Esophagus squamous epithelium (tissue), 5 donors: ENCODE results near the gene GALNT2. TPM values are rescaled to one million over a fixed set of nuclear protein-coding genes. Genes with fewer than 3 reads are reported as not detected.

ENCODE experiments used
- DNase-seq: peaks from one replicate; lab custom pipeline; 2025; lab: John Stamatoyannopoulos, UW
- H3K27ac ChIP-seq, 4 donors: fragments of 200-600 bp; sonication (generic); one replicate each; pipeline ENCODE4 v1.5.1; 2016 to 2019; ENCODE audit warnings: mild to moderate bottlenecking in 1 of 4
- H3K27me3 ChIP-seq, 4 donors: fragments of 200-600 bp; sonication (generic); 1 replicate in 3 of 4; 2 replicates in 1 of 4; pipeline versions ENCODE4 v1.5.1 to v1.6.0; 2017 to 2021; ENCODE audit warnings: antibody characterized with exemption in 1 of 4
- H3K36me3 ChIP-seq, 3 donors: fragments of 200-600 bp; sonication (generic); one replicate each; pipeline ENCODE4 v1.5.1; 2016 to 2019
- H3K4me1 ChIP-seq, 3 donors: fragments of 200-600 bp; sonication (generic); one replicate each; pipeline ENCODE4 v1.5.1; 2017 to 2019
- H3K4me3 ChIP-seq, 4 donors: fragments of 200-600 bp; sonication (generic); 1 replicate in 3 of 4; 2 replicates in 1 of 4; pipeline ENCODE4 v1.5.1; 2016 to 2019; ENCODE audit warnings: mild to moderate bottlenecking in 2 of 4, moderate library complexity in 1 of 4
- H3K9me3 ChIP-seq, 3 donors: fragments of 200-600 bp; sonication (generic); one replicate each; pipeline ENCODE4 v1.5.1; 2016 to 2019
- POLR2A ChIP-seq, 4 donors: fragments of 450-650 bp; IDR thresholded peaks; one replicate each; pipeline ENCODE4 v1.6.1; 2017; ENCODE audit warnings: antibody characterized with exemption in 4 of 4, mild to moderate bottlenecking in 4 of 4, moderate library complexity in 3 of 4
- WGBS, 2 donors: methylation state at CpG; one replicate each; pipeline ENCODE4 v1.1.5; 2018; 5-methylcytosine and 5-hydroxymethylcytosine counted together
- intact Hi-C: fragments of 100-400 bp; cut with DNase I; formaldehyde crosslinking; loops from one replicate; pipeline ENCODE4 v1.15.0; 2022
- total RNA-seq, 4 donors: library from RNA; depleted of rRNA; stranded (reverse); fragments of >200 nt; gene quantifications; one replicate each; pipeline ENCODE4 v1.1.0, GENCODE V29; 2016
- TF ChIP-seq, protein P1 (sequence below), 6 experiments: fragments of 450-650 bp in 4 of 6; fragments of 200-600 bp in 2 of 6; sonication (generic) in 2 of 6; IDR thresholded peaks; one replicate each; pipeline ENCODE4 v1.5.1; 2016 to 2019; ENCODE audit warnings: antibody characterized with exemption in 6 of 6, mild to moderate bottlenecking in 4 of 6, moderate library complexity in 4 of 6
- donor health status: DM: yes; HTN: yes; CAD: no.

The GALNT2 gene
- total RNA-seq, 4 donors from 2014 or later: 25.8 to 36.2 (median 31.0) TPM

- no peak for TF ChIP-seq POLR2A (IDR thresholded peaks at IDR 0.05)
- TF ChIP-seq, protein P1, sequence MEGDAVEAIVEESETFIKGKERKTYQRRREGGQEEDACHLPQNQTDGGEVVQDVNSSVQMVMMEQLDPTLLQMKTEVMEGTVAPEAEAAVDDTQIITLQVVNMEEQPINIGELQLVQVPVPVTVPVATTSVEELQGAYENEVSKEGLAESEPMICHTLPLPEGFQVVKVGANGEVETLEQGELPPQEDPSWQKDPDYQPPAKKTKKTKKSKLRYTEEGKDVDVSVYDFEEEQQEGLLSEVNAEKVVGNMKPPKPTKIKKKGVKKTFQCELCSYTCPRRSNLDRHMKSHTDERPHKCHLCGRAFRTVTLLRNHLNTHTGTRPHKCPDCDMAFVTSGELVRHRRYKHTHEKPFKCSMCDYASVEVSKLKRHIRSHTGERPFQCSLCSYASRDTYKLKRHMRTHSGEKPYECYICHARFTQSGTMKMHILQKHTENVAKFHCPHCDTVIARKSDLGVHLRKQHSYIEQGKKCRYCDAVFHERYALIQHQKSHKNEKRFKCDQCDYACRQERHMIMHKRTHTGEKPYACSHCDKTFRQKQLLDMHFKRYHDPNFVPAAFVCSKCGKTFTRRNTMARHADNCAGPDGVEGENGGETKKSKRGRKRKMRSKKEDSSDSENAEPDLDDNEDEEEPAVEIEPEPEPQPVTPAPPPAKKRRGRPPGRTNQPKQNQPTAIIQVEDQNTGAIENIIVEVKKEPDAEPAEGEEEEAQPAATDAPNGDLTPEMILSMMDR (IDR thresholded peaks at IDR 0.05): no peak
- Histone ChIP-seq H3K27ac (no peak overlapping the region), H3K27me3 (no peaks in the 10 kb centered on the region), H3K36me3 (peaks cover 6 to 86% (median 28%) of the 10 kb centered on the region in 3 donors), H3K9me3 (no peaks in the 10 kb centered on the region), H3K4me1 (no peaks in the 10 kb centered on the region), H3K4me3 (no peak overlapping the region)
- DNase-seq: no peak
- intact Hi-C loops: no loop called here
- 87 to 94% methylated on average over 16 of the region's 21 CpGs for WGBS, 2 donors
Measured at GRCh38 chr1:230261928-230262650, 195.1 kb downstream of the GALNT2 start.

DNA sequence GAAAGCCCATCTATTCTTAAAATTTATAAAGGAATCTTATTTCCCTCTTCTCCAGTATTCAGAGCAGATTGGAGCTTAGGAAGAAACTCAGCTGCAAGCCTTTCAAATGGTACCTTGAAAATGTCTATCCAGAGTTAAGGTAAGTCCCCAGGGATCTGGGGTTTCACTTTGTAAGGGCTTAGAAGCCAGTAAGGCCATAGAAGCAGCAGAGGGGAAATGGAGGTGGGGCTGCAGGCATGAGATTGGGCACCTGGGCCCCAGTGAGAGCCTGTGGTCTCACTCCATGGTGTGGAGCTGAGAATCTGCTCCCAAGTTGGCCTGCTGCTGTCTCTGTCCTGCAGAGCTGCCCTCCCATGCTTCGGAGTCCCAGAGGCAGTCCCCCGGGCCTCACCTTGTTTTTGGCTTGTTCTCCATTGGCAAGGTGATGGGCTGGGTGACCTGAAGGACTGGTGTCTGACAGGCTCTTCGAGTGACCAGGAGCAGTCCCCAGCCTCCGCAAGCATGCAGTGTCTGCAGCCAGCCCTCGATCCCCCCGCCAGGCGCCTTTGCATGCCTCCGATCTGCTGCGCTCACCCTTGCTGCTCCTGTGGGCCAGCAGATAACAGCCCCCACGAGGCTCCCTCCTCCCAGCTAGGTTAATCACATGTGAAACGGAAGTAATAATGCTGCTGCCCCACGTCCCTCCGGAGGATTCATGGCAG, 196.0 kb downstream of the GALNT2 start:
- Histone ChIP-seq H3K27ac (no peak overlapping the region), H3K9me3 (no peaks in the 10 kb centered on the region), H3K4me3 (no peak overlapping the region), H3K36me3 (peaks cover 6 to 86% (median 28%) of the 10 kb centered on the region in 3 donors), H3K4me1 (no peaks in the 10 kb centered on the region), H3K27me3 (no peaks in the 10 kb centered on the region)
- no peak for TF ChIP-seq POLR2A (IDR thresholded peaks at IDR 0.05)
- TF ChIP-seq, protein P1 (IDR thresholded peaks at IDR 0.05): no peak
- no peak for DNase-seq
- intact Hi-C loops: no loop called here
- WGBS, 2 donors: 82 to 92% methylated on average over 7 to 13 of the region's 13 CpGs

DNA sequence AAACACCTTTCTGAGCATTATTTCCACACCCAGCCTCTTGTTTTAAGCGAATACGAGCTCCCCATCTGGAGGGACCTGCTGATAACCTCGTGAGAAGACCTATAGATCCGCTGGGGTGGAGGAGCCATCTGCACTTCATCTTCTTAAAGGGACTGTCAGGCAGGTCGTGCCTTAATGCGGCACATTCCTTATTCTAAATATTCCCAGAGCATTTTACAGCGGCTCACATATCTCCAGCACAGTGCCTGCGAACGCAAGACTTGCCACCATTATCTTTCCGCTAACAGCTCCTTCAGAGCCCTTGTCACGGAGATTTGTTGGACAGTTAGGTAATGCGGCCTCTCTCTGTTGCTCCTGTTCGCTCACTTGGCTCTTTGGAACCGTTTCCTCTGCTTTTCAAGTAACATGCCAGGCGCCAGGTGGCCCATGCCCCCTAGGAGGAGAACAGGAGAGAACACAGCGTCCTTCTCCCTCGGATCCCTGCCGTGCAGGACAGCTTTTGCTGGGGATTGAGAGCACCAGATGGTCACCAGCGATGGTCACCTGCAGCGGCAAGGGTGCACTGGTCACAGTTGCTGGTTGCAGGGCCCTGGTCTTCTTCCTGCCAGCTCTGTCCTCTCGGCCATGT, 196.6 kb downstream of the GALNT2 start:
- H3K9me3 ChIP-seq: no peaks in the 10 kb centered on the region
- DNase-seq: no peak
- intact Hi-C loops: no loop called here
- H3K36me3 ChIP-seq: peaks cover 6 to 84% (median 28%) of the 10 kb centered on the region in 3 donors
- H3K27me3 ChIP-seq: no peaks in the 10 kb centered on the region
- no peak overlapping the region for H3K27ac ChIP-seq
- H3K4me3 ChIP-seq: no peak overlapping the region
- H3K4me1 ChIP-seq: peaks cover 0 to 2% (median under 1%) of the 10 kb centered on the region in 3 donors
- 88 to 89% methylated on average over 15 to 20 of the region's 21 CpGs for WGBS, 2 donors
- TF ChIP-seq, protein P1 (IDR thresholded peaks at IDR 0.05): no peak
- no peak for TF ChIP-seq POLR2A (IDR thresholded peaks at IDR 0.05)

DNA sequence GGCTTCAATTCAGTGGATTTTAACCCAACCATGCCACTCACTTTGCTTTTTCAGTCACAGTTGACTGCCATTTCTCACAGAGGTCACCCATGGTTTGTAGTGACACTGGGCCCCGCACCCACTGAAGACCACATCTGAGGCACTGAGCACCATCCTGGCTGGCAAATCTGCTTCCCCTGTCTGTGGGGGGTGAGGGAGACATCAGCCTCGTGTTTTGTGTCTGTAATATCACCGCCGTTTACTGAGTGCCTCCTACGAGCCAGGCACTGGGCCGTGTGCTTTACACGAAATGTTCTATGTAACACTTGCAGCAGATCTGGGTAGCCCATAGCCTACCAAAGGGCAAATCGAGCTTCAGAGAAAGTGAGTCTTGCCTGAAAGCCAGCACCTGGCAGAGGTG, 197.3 kb downstream of the GALNT2 start:
- intact Hi-C loops: no loop called here
- H3K27ac ChIP-seq: no peak overlapping the region
- WGBS, 2 donors: 83 to 92% methylated on average over 5 to 7 of the region's 8 CpGs
- H3K4me1 ChIP-seq: peaks cover 0 to 9% (median 2%) of the 10 kb centered on the region in 3 donors
- no peaks in the 10 kb centered on the region for H3K9me3 ChIP-seq
- no peaks in the 10 kb centered on the region for H3K27me3 ChIP-seq
- peaks cover 6 to 78% (median 28%) of the 10 kb centered on the region in 3 donors for H3K36me3 ChIP-seq
- TF ChIP-seq, protein P1 (IDR thresholded peaks at IDR 0.05): no peak
- no peak for TF ChIP-seq POLR2A (IDR thresholded peaks at IDR 0.05)
- no peak overlapping the region for H3K4me3 ChIP-seq
- no peak for DNase-seq
